ENCODE measurements around the gene HMCN2.

Gene HMCN2

GRCh38 chr9:130458027-130458803 lies 192.7 kb downstream of the HMCN2 start:
- Histone ChIP-seq H3K36me3 (ENCODE audit: insufficient read depth, insufficient read length, low read length) (no peaks in the 10 kb centered on the region), H3K27me3 (ENCODE audit: insufficient read depth, insufficient read length) (no peaks in the 10 kb centered on the region), H3K4me1 (ENCODE audit: insufficient read depth, insufficient read length) (peaks cover 5% of the 10 kb centered on the region), H3K4me3 (ENCODE audit: insufficient read length, low read depth) (no peak overlapping the region), H3K9me3 (ENCODE audit: insufficient read depth, low read length) (no peaks in the 10 kb centered on the region), H3K9ac (ENCODE audit: insufficient read length, low read depth) (no peak overlapping the region)
- TF ChIP-seq ZNF274 (IDR thresholded peaks at IDR 0.05; ENCODE audit: low read depth, low read length) (no peak), YY1 (IDR thresholded peaks at IDR 0.05; ENCODE audit: insufficient read depth, insufficient read length) (no peak), SUZ12 (IDR thresholded peaks at IDR 0.05; ENCODE audit: extremely low read depth, insufficient read depth, insufficient read length) (no peak)
- no peak for DNase-seq (ENCODE audit: low read depth, low spot score)

GRCh38 chr9:130458804-130459067 lies 193.2 kb downstream of the HMCN2 start:
- Histone ChIP-seq H3K36me3 (ENCODE audit: insufficient read depth, insufficient read length, low read length) (no peaks in the 10 kb centered on the region), H3K9me3 (ENCODE audit: insufficient read depth, low read length) (no peaks in the 10 kb centered on the region), H3K4me1 (ENCODE audit: insufficient read depth, insufficient read length) (peaks cover 5% of the 10 kb centered on the region), H3K4me3 (ENCODE audit: insufficient read length, low read depth) (no peak overlapping the region), H3K9ac (ENCODE audit: insufficient read length, low read depth) (no peak overlapping the region), H3K27me3 (ENCODE audit: insufficient read depth, insufficient read length) (no peaks in the 10 kb centered on the region)
- no peak for DNase-seq (ENCODE audit: low read depth, low spot score)
- TF ChIP-seq ZNF274 (IDR thresholded peaks at IDR 0.05; ENCODE audit: low read depth, low read length) (no peak), SUZ12 (IDR thresholded peaks at IDR 0.05; ENCODE audit: extremely low read depth, insufficient read depth, insufficient read length) (no peak), YY1 (IDR thresholded peaks at IDR 0.05; ENCODE audit: insufficient read depth, insufficient read length) (no peak)

GRCh38 chr9:130459151-130459550 lies 193.6 kb downstream of the HMCN2 start:
- H3K4me1 ChIP-seq (ENCODE audit: insufficient read depth, insufficient read length), result peaks cover 5% of the 10 kb centered on the region

GRCh38 chr9:130459941-130460669 lies 194.5 kb downstream of the HMCN2 start:
- Histone ChIP-seq H3K4me3 (ENCODE audit: insufficient read length, low read depth) (no peak overlapping the region), H3K27me3 (ENCODE audit: insufficient read depth, insufficient read length) (no peaks in the 10 kb centered on the region), H3K9ac (ENCODE audit: insufficient read length, low read depth) (no peak overlapping the region), H3K4me1 (ENCODE audit: insufficient read depth, insufficient read length) (peaks cover 5% of the 10 kb centered on the region), H3K36me3 (ENCODE audit: insufficient read depth, insufficient read length, low read length) (peaks cover 9% of the 10 kb centered on the region), H3K9me3 (ENCODE audit: insufficient read depth, low read length) (no peaks in the 10 kb centered on the region)
- no peak for DNase-seq (ENCODE audit: low read depth, low spot score)
- no peak for TF ChIP-seq YY1 (IDR thresholded peaks at IDR 0.05; ENCODE audit: insufficient read depth, insufficient read length)
- no peak for TF ChIP-seq SUZ12 (IDR thresholded peaks at IDR 0.05; ENCODE audit: extremely low read depth, insufficient read depth, insufficient read length)
- TF ChIP-seq ZNF274 (IDR thresholded peaks at IDR 0.05; ENCODE audit: low read depth, low read length), result no peak

More at GRCh38 chr9:130459151-130459550, 193.6 kb downstream of the HMCN2 start:
- DNase-seq (ENCODE audit: low read depth, low spot score), result no peak
- H3K27me3 ChIP-seq (ENCODE audit: insufficient read depth, insufficient read length), result no peaks in the 10 kb centered on the region
- no peak overlapping the region for H3K9ac ChIP-seq (ENCODE audit: insufficient read length, low read depth)
- peaks cover 4% of the 10 kb centered on the region for H3K36me3 ChIP-seq (ENCODE audit: insufficient read depth, insufficient read length, low read length)
- H3K9me3 ChIP-seq (ENCODE audit: insufficient read depth, low read length), result no peaks in the 10 kb centered on the region
- TF ChIP-seq ZNF274 (IDR thresholded peaks at IDR 0.05; ENCODE audit: low read depth, low read length) (no peak), SUZ12 (IDR thresholded peaks at IDR 0.05; ENCODE audit: extremely low read depth, insufficient read depth, insufficient read length) (no peak), YY1 (IDR thresholded peaks at IDR 0.05; ENCODE audit: insufficient read depth, insufficient read length) (no peak)
- no peak overlapping the region for H3K4me3 ChIP-seq (ENCODE audit: insufficient read length, low read depth)

GRCh38 chr9:130461218-130461630 lies 195.7 kb downstream of the HMCN2 start:
- H3K9ac ChIP-seq (ENCODE audit: insufficient read length, low read depth), result peak overlapping the region; percentile 18
- no peaks in the 10 kb centered on the region for H3K27me3 ChIP-seq (ENCODE audit: insufficient read depth, insufficient read length)
- H3K9me3 ChIP-seq (ENCODE audit: insufficient read depth, low read length), result no peaks in the 10 kb centered on the region
- no peak overlapping the region for H3K4me3 ChIP-seq (ENCODE audit: insufficient read length, low read depth)
- DNase-seq (ENCODE audit: low read depth, low spot score), result no peak
- H3K4me1 ChIP-seq (ENCODE audit: insufficient read depth, insufficient read length), result peaks cover 12% of the 10 kb centered on the region
- TF ChIP-seq ZNF274 (IDR thresholded peaks at IDR 0.05; ENCODE audit: low read depth, low read length) (no peak), YY1 (IDR thresholded peaks at IDR 0.05; ENCODE audit: insufficient read depth, insufficient read length) (no peak)
- peaks cover 9% of the 10 kb centered on the region for H3K36me3 ChIP-seq (ENCODE audit: insufficient read depth, insufficient read length, low read length)

- Histone ChIP-seq H3K27me3 (ENCODE audit: insufficient read depth, insufficient read length) (no peaks in the 10 kb centered on the region), H3K4me3 (ENCODE audit: insufficient read length, low read depth) (no peak overlapping the region), H3K9me3 (ENCODE audit: insufficient read depth, low read length) (no peaks in the 10 kb centered on the region), H3K9ac (ENCODE audit: insufficient read length, low read depth) (peak overlapping the region; percentile 18), H3K36me3 (ENCODE audit: insufficient read depth, insufficient read length, low read length) (peaks cover 9% of the 10 kb centered on the region), H3K4me1 (ENCODE audit: insufficient read depth, insufficient read length) (peaks cover 16% of the 10 kb centered on the region)
- TF ChIP-seq ZNF274 (IDR thresholded peaks at IDR 0.05; ENCODE audit: low read depth, low read length) (no peak), YY1 (IDR thresholded peaks at IDR 0.05; ENCODE audit: insufficient read depth, insufficient read length) (no peak), SUZ12 (IDR thresholded peaks at IDR 0.05; ENCODE audit: extremely low read depth, insufficient read depth, insufficient read length) (no peak)
- no peak for DNase-seq (ENCODE audit: low read depth, low spot score)
Measured at GRCh38 chr9:130461731-130462130, 196.2 kb downstream of the HMCN2 start.
